WERI-Rb-1 (cell line): Measurements from ENCODE around the gene DOK1.
A peak's percentile ranks its signal among the peaks of the same experiment; 100 is the strongest.

Experiments
- DNase-seq: peaks from one replicate; pipeline ENCODE4 v3.0.0-alpha.2; 2020
- H3K27ac ChIP-seq: fragments of 250-450 bp; sonication (Bioruptor Pico); 2 replicates; pipeline ENCODE4 v1.5.1; 2020; ENCODE audit warnings: mild to moderate bottlenecking, moderate library complexity
- H3K27me3 ChIP-seq: fragments of 250-450 bp; sonication (Bioruptor Pico); 2 replicates; pipeline ENCODE4 v1.5.1; 2021; ENCODE audit warnings: mild to moderate bottlenecking, low read depth, moderate library complexity; ENCODE audit not compliant: insufficient read depth, severe bottlenecking
- H3K36me3 ChIP-seq: fragments of 250-450 bp; sonication (Bioruptor Pico); 2 replicates; pipeline ENCODE4 v1.5.1; 2020; ENCODE audit warnings: mild to moderate bottlenecking, moderate library complexity
- H3K4me3 ChIP-seq: 2 replicates; pipeline ENCODE4 v1.5.1; 2011; ENCODE audit warnings: low read depth, mild to moderate bottlenecking, control low read depth, low read length
- H3K9me3 ChIP-seq: fragments of 250-450 bp; sonication (Bioruptor Pico); 2 replicates; pipeline ENCODE4 v1.5.1; 2021; ENCODE audit warnings: mild to moderate bottlenecking, moderate library complexity; ENCODE audit not compliant: severe bottlenecking
- CTCF ChIP-seq: IDR thresholded peaks from 2 replicates; pipeline ENCODE4 v1.5.1; 2011; ENCODE audit warnings: low read depth, mild to moderate bottlenecking, control low read depth, inconsistent platforms, low read length

The DOK1 gene

GRCh38 chr2:74573747-74574562, 19.4 kb downstream of the DOK1 start:
- H3K36me3 ChIP-seq: no peaks in the 10 kb centered on the region

DNA sequence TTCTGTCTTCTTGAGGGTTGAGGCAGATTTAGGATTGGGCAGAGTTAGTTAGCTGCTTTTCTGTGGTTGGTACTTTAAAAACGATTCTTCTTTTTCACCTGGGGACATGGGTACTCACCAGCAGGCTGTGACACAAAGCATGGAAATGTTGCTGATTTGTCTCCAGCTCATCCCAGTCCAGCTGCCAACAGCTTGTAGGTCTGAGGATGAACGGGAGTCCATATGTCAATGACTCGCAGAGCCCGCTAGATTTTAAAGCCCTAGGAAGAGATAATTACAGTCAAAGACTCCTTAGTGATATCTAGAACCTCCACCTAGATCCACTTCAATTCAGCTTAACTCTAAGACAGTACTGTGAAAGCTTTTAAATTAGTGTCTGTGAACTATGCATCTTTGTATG, 20.8 kb downstream of the DOK1 start:
- peak; percentile 70 for DNase-seq
- Histone ChIP-seq H3K36me3 (no peaks in the 10 kb centered on the region), H3K27me3 (no peaks in the 10 kb centered on the region), H3K9me3 (no peaks in the 10 kb centered on the region), H3K4me3 (no peak overlapping the region), H3K27ac (no peak overlapping the region)
- TF ChIP-seq CTCF: no peak

More at GRCh38 chr2:74573747-74574562, 19.4 kb downstream of the DOK1 start:
- no peak for DNase-seq
- Histone ChIP-seq H3K9me3 (no peaks in the 10 kb centered on the region), H3K27ac (no peak overlapping the region), H3K4me3 (no peak overlapping the region), H3K27me3 (no peaks in the 10 kb centered on the region)
- no peak for TF ChIP-seq CTCF

DNA sequence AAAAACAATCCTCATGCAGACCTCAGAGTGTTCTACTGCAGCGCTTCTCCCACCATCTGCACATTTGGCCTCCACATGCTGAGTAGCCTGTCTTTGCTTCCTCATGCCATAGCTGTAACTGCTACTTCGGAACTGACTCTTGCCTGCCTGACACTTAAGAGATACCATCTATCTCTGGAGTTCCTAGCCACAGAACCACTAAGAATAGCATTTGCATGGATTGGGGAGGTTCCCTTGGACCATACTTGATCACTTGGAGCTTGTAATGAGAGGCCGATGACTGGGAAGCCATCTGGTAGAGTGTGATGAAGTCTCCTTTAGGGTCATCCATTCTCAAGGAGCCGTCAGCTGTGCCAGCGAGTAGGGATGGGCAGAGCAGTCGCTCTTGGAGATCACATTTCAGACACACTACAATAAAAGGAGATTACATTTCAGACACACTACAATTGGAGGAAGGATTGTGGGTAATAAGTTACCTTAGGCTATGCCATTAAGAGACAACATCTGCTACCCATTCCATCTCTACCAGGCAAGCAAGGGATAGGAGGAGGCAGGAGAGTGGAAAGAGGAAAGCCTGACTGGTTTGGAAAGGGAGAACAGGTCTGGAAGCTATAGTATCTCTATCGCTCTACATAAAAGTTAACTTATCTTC, 21.8 kb downstream of the DOK1 start:
- no peak overlapping the region for H3K27ac ChIP-seq
- H3K4me3 ChIP-seq: no peak overlapping the region
- DNase-seq: no peak
- H3K36me3 ChIP-seq: no peaks in the 10 kb centered on the region
- TF ChIP-seq CTCF: no peak
- no peaks in the 10 kb centered on the region for H3K27me3 ChIP-seq
- H3K9me3 ChIP-seq: no peaks in the 10 kb centered on the region

DNA sequence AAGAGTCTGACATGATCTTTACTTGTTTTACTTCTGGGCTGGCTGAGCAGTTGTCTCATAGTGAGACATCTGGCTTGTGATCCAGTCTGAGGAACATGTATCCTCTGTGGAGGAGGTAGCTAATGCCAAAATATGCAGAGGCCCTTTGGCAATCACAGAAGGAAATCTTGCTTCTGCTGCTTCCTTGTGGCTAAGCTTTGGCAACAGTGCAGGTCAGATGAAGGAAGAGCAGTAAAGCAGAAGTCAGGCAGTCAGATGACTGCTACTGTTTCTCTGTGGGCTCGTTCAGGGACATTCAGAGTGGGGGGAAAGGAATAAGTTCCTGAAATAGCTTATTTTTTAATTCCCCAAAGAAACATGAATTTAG, 22.3 kb downstream of the DOK1 start:
- no peak overlapping the region for H3K27ac ChIP-seq
- H3K9me3 ChIP-seq: no peaks in the 10 kb centered on the region
- no peaks in the 10 kb centered on the region for H3K27me3 ChIP-seq
- no peaks in the 10 kb centered on the region for H3K36me3 ChIP-seq
- TF ChIP-seq CTCF: no peak
- no peak overlapping the region for H3K4me3 ChIP-seq
- no peak for DNase-seq

- Histone ChIP-seq H3K4me3 (no peak overlapping the region), H3K27ac (no peak overlapping the region), H3K36me3 (no peaks in the 10 kb centered on the region), H3K9me3 (no peaks in the 10 kb centered on the region), H3K27me3 (no peaks in the 10 kb centered on the region)
- no peak for DNase-seq
- TF ChIP-seq CTCF: no peak
Measured at GRCh38 chr2:74577448-74577847, 22.9 kb downstream of the DOK1 start.
